CD14-positive monocyte (primary cell): ENCODE measurements around the gene NR1I3. TPM values are rescaled to one million over a fixed set of nuclear protein-coding genes. Genes with fewer than 3 reads are reported as not detected.

Experiments
- DNase-seq, 3 donors: peaks; one replicate each; pipeline ENCODE4 v3.0.0-alpha.2; 2011 to 2022
- H2AFZ ChIP-seq: 2 replicates; pipeline ENCODE4 v1.6.0; 2012; ENCODE audit warnings: mild to moderate bottlenecking, low read depth, low read length, inconsistent platforms; ENCODE audit not compliant: insufficient read depth, poor library complexity, severe bottlenecking
- H3K27ac ChIP-seq, 2 donors: 1 replicate in 1 of 2; 2 replicates in 1 of 2; pipeline ENCODE4 v1.5.1; 2012 to 2013; ENCODE audit warnings: low read length in 2 of 2, control low read depth in 1 of 2, inconsistent platforms in 1 of 2, low read depth in 1 of 2, mild to moderate bottlenecking in 1 of 2
- H3K27me3 ChIP-seq, 2 donors: one replicate each; pipeline versions ENCODE4 v1.6.0 to v1.6.1; 2011 to 2013; ENCODE audit warnings: low read length in 2 of 2; ENCODE audit not compliant: control insufficient read depth in 2 of 2, insufficient read depth in 2 of 2
- H3K36me3 ChIP-seq, 2 donors: replicated peaks in 1 of 2; 1 replicate in 1 of 2; 2 replicates in 1 of 2; pipeline versions ENCODE4 v1.5.1 to v1.6.1; 2012 to 2013; ENCODE audit warnings: low read length in 2 of 2, control low read depth in 1 of 2, inconsistent platforms in 1 of 2, mild to moderate bottlenecking in 1 of 2; ENCODE audit not compliant: insufficient read depth in 2 of 2, control insufficient read depth in 1 of 2
- H3K4me1 ChIP-seq, 2 donors: 1 replicate in 1 of 2; 2 replicates in 1 of 2; pipeline versions ENCODE4 v1.5.1 to v1.6.1; 2012 to 2013; ENCODE audit warnings: low read length in 2 of 2, control low read depth in 1 of 2, inconsistent platforms in 1 of 2, mild to moderate bottlenecking in 1 of 2, moderate library complexity in 1 of 2; ENCODE audit not compliant: insufficient read depth in 2 of 2, control insufficient read depth in 1 of 2
- H3K4me2 ChIP-seq: replicated peaks from 2 replicates; pipeline ENCODE3; 2012; ENCODE audit warnings: low read length, moderate library complexity, mild to moderate bottlenecking; ENCODE audit not compliant: poor library complexity, severe bottlenecking; ENCODE audit errors: extremely low read depth
- H3K4me3 ChIP-seq, 3 experiments: fragments of 200-600 bp in 1 of 3; sonication (generic) in 1 of 3; replicated peaks in 1 of 3; 1 replicate in 2 of 3; 2 replicates in 1 of 3; pipeline ENCODE4 v1.5.1; 2011 to 2013; ENCODE audit warnings: low read length in 3 of 3, mild to moderate bottlenecking in 3 of 3, control low read depth in 2 of 3, low read depth in 2 of 3, inconsistent platforms in 1 of 3, moderate library complexity in 1 of 3
- H3K79me2 ChIP-seq: 2 replicates; pipeline ENCODE4 v1.6.0; 2012; ENCODE audit warnings: mild to moderate bottlenecking, control low read depth, inconsistent platforms, low read length, moderate library complexity; ENCODE audit not compliant: insufficient read depth
- H3K9ac ChIP-seq: 2 replicates; pipeline ENCODE4 v1.6.0; 2017; ENCODE audit warnings: low read length, mild to moderate bottlenecking; ENCODE audit not compliant: insufficient read depth, poor library complexity, severe bottlenecking
- H3K9me3 ChIP-seq, 2 donors: replicated peaks in 1 of 2; 1 replicate in 1 of 2; 2 replicates in 1 of 2; pipeline versions ENCODE4 v1.5.1 to v1.6.1; 2012 to 2013; ENCODE audit warnings: low read length in 2 of 2, control low read depth in 1 of 2; ENCODE audit not compliant: control insufficient read depth in 1 of 2, insufficient read depth in 1 of 2
- H4K20me1 ChIP-seq: 2 replicates; pipeline ENCODE4 v1.6.0; 2012; ENCODE audit warnings: mild to moderate bottlenecking, low read length, control low read depth, moderate library complexity; ENCODE audit not compliant: insufficient read depth
- H3K27ac Mint-ChIP-seq, 7 donors: one replicate each; pipeline ENCODE4 v1.8.0; 2020; ENCODE audit warnings: mild to moderate bottlenecking in 7 of 7, mixed read lengths in 7 of 7, moderate library complexity in 6 of 7, inconsistent platforms in 2 of 7
- H3K27me3 Mint-ChIP-seq, 3 donors: one replicate each; pipeline ENCODE4 v1.8.0; 2021 to 2022; ENCODE audit warnings: low read depth in 3 of 3, mild to moderate bottlenecking in 3 of 3, mixed read lengths in 3 of 3, moderate library complexity in 3 of 3, inconsistent platforms in 1 of 3
- H3K36me3 Mint-ChIP-seq, 2 donors: one replicate each; pipeline ENCODE4 v1.8.0; 2020; ENCODE audit warnings: mixed read lengths in 2 of 2, inconsistent platforms in 1 of 2, mild to moderate bottlenecking in 1 of 2
- H3K4me1 Mint-ChIP-seq: one replicate; pipeline ENCODE4 v1.8.0; 2020; ENCODE audit warnings: mild to moderate bottlenecking, mixed read lengths
- H3K4me3 Mint-ChIP-seq, 2 donors: one replicate each; pipeline ENCODE4 v1.8.0; 2020; ENCODE audit warnings: mild to moderate bottlenecking in 2 of 2, mixed read lengths in 2 of 2, moderate library complexity in 1 of 2
- H3K9me3 Mint-ChIP-seq, 7 donors: one replicate each; pipeline ENCODE4 v1.8.0; 2020 to 2022; ENCODE audit warnings: mixed read lengths in 7 of 7, mild to moderate bottlenecking in 6 of 7, moderate library complexity in 6 of 7, inconsistent platforms in 2 of 7
- CTCF ChIP-seq: fragments of 200-600 bp; IDR thresholded peaks from one replicate; pipeline ENCODE4 v1.8.0; 2022; ENCODE audit warnings: antibody characterized with exemption, mild to moderate bottlenecking
- WGBS: methylation state at CpG from one replicate; pipeline ENCODE4 v1.1.5; 2013; ENCODE audit warnings: missing lambda C conversion rate; ENCODE audit not compliant: insufficient coverage; 5-methylcytosine and 5-hydroxymethylcytosine counted together
- intact Hi-C, 2 donors: fragments of 100-400 bp; cut with micrococcal nuclease; formaldehyde crosslinking; loops; one replicate each; pipeline versions ENCODE4 v1.15.0 to v1.15.1; 2023
- polyA plus RNA-seq, 3 donors: library from polyadenylated mRNA; depleted of rRNA in 1 of 3; unstranded in 2 of 3; stranded (reverse) in 1 of 3; fragments of 300-500 nt in 2 of 3; fragments of >200 nt in 1 of 3; fragmentation: Illumina TruSeq in 2 of 3; gene quantifications; 1 replicate in 2 of 3; 2 replicates in 1 of 3; pipeline ENCODE4 v1.2.3, GENCODE V29; 2012 to 2021

The NR1I3 gene
- polyA plus RNA-seq, 3 donors: not detected

DNA sequence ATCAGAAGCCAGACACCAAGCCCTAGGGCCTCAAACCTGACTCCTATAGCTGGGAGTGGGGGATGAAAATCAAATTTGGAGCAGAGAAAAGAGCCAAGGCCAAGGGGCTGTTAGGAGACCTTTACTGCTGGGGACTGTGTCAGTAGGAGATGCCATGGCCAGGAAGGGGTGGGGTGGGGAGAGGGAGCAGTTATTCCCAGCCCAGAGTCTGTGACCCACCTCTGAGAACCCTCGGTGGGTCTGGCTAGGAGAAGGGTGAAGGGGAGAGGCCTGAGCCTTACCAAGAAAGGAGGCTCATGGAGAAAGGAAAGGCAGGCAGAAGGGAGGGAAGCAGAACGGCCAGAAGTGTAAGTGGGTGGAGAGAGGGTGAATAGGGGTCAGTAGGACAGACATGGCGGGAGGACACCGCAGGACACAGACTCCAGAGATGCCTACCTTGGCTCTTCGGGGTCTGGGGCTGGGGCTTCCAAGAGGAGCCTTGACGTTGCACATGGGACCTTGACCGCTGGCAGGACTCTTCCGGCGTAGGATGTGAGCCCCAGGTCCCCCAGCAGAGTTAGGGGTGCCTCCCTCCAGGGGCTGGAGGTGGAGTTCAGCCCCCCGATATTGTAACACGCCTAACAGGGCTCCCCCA, 40.3 kb downstream of the NR1I3 start:
- no peak overlapping the region for H2AFZ ChIP-seq
- Mint-ChIP-seq H3K27ac (no peak overlapping the region), H3K4me3 (peak overlapping the region in 1 of 2 donors; percentile 45), H3K9me3 (no peaks in the 10 kb centered on the region), H3K27me3 (peaks cover 0 to 2% (median 1%) of the 10 kb centered on the region in 3 donors), H3K36me3 (no peaks in the 10 kb centered on the region), H3K4me1 (peaks cover 58% of the 10 kb centered on the region)
- H3K36me3 ChIP-seq: no peaks in the 10 kb centered on the region
- no peaks in the 10 kb centered on the region for H3K9me3 ChIP-seq
- no peak for TF ChIP-seq CTCF
- no peak overlapping the region for H3K4me2 ChIP-seq
- H3K79me2 ChIP-seq: peaks cover 6% of the 10 kb centered on the region
- intact Hi-C loops: no loop called here
- peaks cover 58 to 64% of the 10 kb centered on the region in 2 donors for H3K4me1 ChIP-seq
- no peak overlapping the region for H3K9ac ChIP-seq
- 88% methylated on average over 9 of the region's 11 CpGs for whole genome bisulfite sequencing
- no peak overlapping the region for H3K27ac ChIP-seq
- no peak overlapping the region for H3K4me3 ChIP-seq
- H3K27me3 ChIP-seq: no peaks in the 10 kb centered on the region
- no peak for DNase-seq
- H4K20me1 ChIP-seq: no peaks in the 10 kb centered on the region

DNA sequence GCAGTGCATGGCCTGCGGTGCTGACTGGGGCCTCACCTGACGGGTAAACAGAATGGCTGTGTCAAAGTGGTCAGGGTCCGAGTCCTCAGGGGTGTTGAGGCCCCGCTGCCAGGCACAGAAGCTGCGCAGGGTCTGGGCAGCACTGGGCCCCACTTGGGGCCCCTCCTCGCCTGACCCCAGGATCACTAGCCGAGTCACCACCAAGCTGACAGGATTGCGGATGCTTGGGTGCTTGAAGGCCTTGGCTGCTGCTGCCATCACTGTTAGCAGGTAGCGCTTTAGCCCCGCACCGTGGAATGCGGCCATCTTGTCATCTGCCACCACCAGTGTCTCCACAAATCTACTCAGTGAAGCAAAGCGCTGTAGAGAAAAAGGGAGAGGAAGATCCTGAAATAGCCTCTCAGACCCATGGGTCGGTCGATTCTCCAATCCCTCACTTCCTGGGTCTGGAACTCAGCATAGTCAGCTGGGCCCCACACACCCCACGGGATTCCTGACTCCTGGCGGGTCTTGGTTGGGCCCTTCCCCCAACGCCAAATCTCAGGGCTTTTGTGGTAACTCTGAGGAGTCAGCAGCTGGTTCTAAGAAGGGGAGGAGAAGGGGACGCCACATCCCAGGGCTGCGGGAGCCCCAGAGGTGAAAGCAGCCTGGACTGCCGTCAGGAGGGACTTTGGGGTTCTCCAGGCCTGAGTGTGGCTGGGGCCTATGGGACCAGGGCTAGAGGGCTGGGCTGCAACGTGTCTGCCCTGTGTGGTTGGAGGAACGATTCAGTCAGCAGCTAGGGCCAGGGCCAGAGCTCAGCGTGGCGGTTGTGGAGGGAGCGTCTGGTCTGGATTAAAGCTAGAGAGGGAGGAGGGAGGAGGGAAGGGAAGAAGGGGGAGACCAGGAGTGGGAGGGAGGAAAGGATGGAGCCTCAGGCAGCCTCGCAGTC, 41.2 kb downstream of the NR1I3 start:
- Mint-ChIP-seq H3K4me3 (no peak overlapping the region), H3K36me3 (no peaks in the 10 kb centered on the region), H3K4me1 (peaks cover 66% of the 10 kb centered on the region), H3K27me3 (peaks cover 0 to 2% (median 1%) of the 10 kb centered on the region in 3 donors), H3K27ac (peak overlapping the region in 1 of 7 donors; percentile 59), H3K9me3 (no peaks in the 10 kb centered on the region)
- TF ChIP-seq CTCF: no peak
- DNase-seq: no peak
- peaks cover 59 to 64% of the 10 kb centered on the region in 2 donors for H3K4me1 ChIP-seq
- no peak overlapping the region for H3K4me2 ChIP-seq
- H2AFZ ChIP-seq: no peak overlapping the region
- H3K27me3 ChIP-seq: no peaks in the 10 kb centered on the region
- intact Hi-C loops: no loop called here
- no peaks in the 10 kb centered on the region for H4K20me1 ChIP-seq
- H3K27ac ChIP-seq: no peak overlapping the region
- H3K9ac ChIP-seq: no peak overlapping the region
- 90% methylated on average over 15 of the region's 27 CpGs for WGBS
- no peaks in the 10 kb centered on the region for H3K79me2 ChIP-seq
- no peak overlapping the region for H3K4me3 ChIP-seq
- H3K9me3 ChIP-seq: no peaks in the 10 kb centered on the region
- H3K36me3 ChIP-seq: no peaks in the 10 kb centered on the region
